ENCODE measurements around the gene IL23R.

IL23R gene

DNA sequence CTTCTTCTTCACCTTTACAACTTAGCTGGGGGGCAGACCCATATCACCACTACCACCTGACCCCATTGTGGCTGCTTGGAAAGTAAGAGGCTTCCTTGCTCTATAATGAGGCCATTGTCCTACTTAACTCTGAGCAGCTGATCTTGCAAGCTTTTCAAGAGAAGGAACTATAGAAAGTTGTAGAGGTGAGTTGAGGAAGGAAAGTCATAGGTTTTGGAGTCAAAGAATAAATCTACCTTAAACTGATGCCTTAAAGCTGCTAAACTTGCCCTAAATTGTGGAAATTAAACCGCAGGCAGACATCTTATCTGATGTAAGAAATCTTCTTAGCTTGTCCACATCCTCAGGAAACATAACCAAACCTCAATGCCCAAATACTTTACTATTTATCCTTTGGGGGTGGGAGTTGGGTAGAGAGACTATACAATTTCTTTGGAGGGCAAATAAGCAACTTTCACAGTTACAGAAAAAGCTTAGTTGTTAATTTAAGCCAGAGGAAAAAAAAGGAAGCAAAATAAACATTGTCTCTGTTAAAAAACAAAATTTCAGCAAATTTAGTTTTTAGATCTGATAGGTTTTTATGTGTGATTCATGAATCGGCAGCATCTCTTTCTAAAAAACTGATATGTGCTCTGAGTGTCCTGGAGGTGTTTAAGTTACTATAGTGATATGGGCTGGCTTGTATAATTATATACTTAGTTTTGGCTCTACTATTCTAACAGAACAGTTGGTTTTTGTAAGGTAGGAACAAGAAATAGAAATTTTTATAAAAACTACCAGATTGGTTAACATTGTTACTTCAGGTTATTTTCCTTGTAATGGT is 4.7 kb downstream of the IL23R start:
- Mint-ChIP-seq H3K36me3 (ENCODE audit: low read depth) (peaks cover 9% of the 10 kb centered on the region), H3K27ac (peak overlapping the region; percentile 95), H3K4me1 (ENCODE audit: low read depth) (peaks cover 89% of the 10 kb centered on the region), H3K9me3 (peaks cover 2% of the 10 kb centered on the region), H3K27me3 (no peaks in the 10 kb centered on the region), H3K4me3 (peak overlapping the region; percentile 71)

DNA sequence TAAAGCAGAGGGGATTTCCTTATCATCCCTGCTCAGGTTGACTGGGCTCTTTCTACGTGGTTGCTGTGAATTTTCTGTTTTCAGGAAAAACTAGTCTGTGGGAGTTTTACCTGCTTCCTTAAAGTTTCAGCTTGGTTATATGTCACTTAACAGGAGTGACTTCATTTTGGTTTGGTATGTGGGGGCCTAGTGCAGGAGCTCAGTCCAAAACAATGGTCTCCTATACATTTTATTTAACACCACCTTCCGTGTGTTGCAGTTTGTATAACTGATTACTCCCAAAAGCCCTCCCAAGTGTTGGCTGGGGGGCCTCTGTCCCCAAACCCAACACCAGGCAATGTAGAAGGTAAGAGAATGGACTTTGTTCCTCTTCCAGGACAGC is 5.3 kb downstream of the IL23R start:
- peaks cover 9% of the 10 kb centered on the region for H3K36me3 Mint-ChIP-seq (ENCODE audit: low read depth)
- H3K9me3 Mint-ChIP-seq = peaks cover 4% of the 10 kb centered on the region
- H3K27ac Mint-ChIP-seq = peak overlapping the region; percentile 95
- peaks cover 86% of the 10 kb centered on the region for H3K4me1 Mint-ChIP-seq (ENCODE audit: low read depth)
- no peaks in the 10 kb centered on the region for H3K27me3 Mint-ChIP-seq
- H3K4me3 Mint-ChIP-seq = peak overlapping the region; percentile 71

DNA sequence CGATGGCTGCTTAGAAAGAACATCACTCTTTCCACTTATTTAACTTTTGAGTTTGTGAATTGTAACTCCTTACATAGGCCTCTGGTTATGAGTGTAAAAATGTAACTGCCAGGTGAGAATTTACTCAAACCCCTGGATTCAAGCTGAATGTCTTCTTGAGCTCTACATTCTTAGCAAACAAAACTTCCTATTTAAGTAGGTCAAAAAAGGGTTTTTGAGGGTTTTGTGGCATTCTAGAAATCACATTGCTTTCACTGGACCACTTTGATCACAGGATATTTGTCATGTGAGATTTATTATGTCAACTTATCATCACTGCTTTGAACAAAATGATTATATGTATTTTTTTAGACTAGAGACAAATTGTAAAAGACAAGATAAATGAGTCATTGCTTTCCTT is 5.7 kb downstream of the IL23R start:
- peak overlapping the region; percentile 71 for H3K4me3 Mint-ChIP-seq
- H3K27me3 Mint-ChIP-seq = no peaks in the 10 kb centered on the region
- H3K4me1 Mint-ChIP-seq (ENCODE audit: low read depth) = peaks cover 84% of the 10 kb centered on the region
- peak overlapping the region; percentile 95 for H3K27ac Mint-ChIP-seq
- peaks cover 4% of the 10 kb centered on the region for H3K9me3 Mint-ChIP-seq
- peaks cover 9% of the 10 kb centered on the region for H3K36me3 Mint-ChIP-seq (ENCODE audit: low read depth)

DNA sequence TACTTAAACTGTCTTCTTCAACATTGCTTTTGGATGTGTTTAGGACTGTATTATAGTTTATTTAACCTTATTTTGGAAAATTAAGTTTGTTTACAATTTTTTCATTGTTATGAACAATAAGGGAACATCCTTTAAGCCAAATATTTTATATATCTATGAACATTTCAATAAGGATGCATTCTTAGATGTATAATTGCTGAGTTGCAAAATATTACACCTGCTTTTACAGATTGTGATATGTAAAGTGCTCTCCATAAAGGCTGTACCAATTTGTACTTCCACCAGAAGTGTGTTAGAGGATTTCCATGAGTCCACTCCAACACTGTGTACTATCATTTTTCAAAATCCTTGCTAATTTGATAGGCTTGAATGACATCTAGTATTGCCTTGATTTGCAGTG is 7.7 kb downstream of the IL23R start:
- Mint-ChIP-seq H3K9me3 (peaks cover 4% of the 10 kb centered on the region), H3K4me1 (ENCODE audit: low read depth) (peaks cover 71% of the 10 kb centered on the region), H3K27me3 (no peaks in the 10 kb centered on the region), H3K4me3 (no peak overlapping the region), H3K27ac (peak overlapping the region; percentile 79), H3K36me3 (ENCODE audit: low read depth) (peaks cover 12% of the 10 kb centered on the region)

DNA sequence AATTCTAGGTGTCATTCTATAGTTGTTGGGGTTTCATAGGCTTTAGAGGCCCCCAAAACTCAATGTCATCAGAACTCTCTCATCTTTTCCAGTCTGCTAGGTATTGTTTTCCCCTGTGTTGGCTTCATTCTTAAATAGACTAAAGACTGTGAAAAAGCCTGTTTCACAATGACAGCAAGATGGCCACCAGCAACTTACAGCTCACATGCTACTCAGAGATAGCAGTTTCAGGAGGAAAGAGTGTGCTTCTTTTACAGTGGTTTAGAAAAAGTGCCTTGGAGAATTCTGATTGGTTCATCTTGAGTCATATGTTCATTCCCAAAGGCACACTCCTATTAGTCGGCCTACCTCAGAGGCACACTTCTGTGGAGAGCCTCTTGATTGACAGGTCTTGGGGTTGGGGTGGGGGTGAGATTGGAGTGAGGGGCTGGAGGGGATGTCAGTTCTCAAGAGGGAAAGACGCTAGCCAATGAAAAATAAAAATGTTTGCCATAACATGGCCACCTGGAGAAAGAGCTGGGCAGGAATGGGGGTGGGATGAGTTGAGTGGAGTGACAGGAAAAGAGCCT is 8.5 kb downstream of the IL23R start:
- H3K36me3 Mint-ChIP-seq (ENCODE audit: low read depth) = peaks cover 12% of the 10 kb centered on the region
- H3K27ac Mint-ChIP-seq = peak overlapping the region; percentile 98
- peaks cover 66% of the 10 kb centered on the region for H3K4me1 Mint-ChIP-seq (ENCODE audit: low read depth)
- H3K27me3 Mint-ChIP-seq = peaks cover 2% of the 10 kb centered on the region
- peak overlapping the region; percentile 56 for H3K4me3 Mint-ChIP-seq
- H3K9me3 Mint-ChIP-seq = peaks cover 6% of the 10 kb centered on the region

DNA sequence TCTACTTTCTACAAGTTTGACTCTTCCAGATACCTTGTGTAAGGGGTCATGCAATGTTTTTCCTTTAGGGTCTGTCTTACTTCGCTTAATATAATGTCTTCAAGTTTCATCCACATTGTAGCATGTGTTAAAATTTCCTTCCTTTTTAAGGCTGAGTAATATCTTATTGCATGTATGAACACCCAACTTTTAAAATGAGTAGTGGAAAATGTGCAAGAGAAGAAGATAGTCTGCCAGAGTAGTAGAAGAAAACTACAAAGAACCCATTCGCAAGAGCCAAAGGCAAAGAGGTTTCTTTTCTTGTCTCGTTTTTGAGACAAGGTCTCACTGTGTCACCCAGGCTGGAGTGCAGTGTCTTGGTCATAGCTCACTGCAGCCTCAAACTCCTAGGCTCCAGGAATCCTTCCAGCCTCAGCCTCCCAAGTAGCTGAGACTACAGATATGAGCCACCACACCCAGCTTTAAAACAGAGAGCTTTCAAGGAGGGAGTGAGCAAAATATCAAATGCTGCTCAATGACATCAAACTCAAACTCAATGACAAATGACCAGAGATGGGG is 9.4 kb downstream of the IL23R start:
- peak overlapping the region; percentile 32 for H3K4me3 Mint-ChIP-seq
- peak overlapping the region; percentile 98 for H3K27ac Mint-ChIP-seq
- peaks cover 8% of the 10 kb centered on the region for H3K9me3 Mint-ChIP-seq
- H3K4me1 Mint-ChIP-seq (ENCODE audit: low read depth) = peaks cover 61% of the 10 kb centered on the region
- H3K36me3 Mint-ChIP-seq (ENCODE audit: low read depth) = peaks cover 12% of the 10 kb centered on the region
- H3K27me3 Mint-ChIP-seq = peaks cover 5% of the 10 kb centered on the region

DNA sequence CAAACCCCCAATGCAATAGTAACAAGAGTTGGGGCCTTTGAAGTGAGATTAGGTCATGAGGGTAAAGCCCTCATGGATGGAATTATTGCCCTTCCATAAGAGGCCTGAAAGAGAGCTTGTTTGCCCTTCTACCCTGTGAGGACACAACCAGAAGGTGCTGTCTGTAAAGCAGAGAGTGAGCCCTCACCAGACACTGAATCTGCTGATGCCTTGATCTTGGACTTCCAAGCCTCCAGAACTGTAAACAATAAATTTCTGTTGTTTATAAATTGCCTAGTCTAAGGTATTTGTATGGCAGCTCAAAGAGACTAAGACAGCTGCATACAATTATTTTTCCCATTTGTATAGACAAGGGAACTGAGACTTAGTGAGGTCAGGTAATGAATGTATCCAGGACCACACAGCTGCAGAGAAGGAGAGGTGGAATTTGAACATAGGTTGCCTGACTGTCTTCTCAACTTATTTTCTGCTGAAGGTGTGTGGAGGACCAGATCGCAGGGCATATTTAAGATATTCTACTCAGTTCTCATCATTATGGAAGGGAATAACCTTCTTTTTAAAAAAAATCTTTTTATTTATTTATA is 18.7 kb downstream of the IL23R start:
- Mint-ChIP-seq H3K4me1 (ENCODE audit: low read depth) (peaks cover 5% of the 10 kb centered on the region), H3K27ac (no peak overlapping the region), H3K9me3 (peaks cover under 1% of the 10 kb centered on the region), H3K27me3 (peaks cover 2% of the 10 kb centered on the region), H3K4me3 (no peak overlapping the region), H3K36me3 (ENCODE audit: low read depth) (peaks cover 6% of the 10 kb centered on the region)

DNA sequence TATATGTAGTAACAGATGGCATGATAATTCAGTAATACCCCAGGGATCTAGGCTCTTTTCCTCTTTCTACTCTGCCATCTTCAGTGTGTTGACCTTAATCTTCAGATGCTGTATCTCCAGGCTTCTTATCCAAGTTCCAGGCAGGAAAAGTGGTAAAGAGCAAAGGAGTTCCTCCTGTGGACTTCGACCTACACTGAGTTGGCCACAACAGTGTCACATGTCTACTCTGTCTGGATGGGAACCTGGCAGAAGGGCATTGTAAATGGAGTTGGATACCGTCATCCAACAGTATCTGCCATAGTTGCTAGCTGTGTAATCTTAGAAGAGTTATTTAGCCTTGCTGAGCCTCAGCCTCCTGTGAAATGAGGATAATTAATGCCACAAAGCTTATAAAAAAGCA is 21.9 kb downstream of the IL23R start:
- Mint-ChIP-seq H3K4me3 (no peak overlapping the region), H3K27ac (no peak overlapping the region), H3K27me3 (no peaks in the 10 kb centered on the region), H3K36me3 (ENCODE audit: low read depth) (no peaks in the 10 kb centered on the region), H3K9me3 (no peaks in the 10 kb centered on the region), H3K4me1 (ENCODE audit: low read depth) (no peaks in the 10 kb centered on the region)

DNA sequence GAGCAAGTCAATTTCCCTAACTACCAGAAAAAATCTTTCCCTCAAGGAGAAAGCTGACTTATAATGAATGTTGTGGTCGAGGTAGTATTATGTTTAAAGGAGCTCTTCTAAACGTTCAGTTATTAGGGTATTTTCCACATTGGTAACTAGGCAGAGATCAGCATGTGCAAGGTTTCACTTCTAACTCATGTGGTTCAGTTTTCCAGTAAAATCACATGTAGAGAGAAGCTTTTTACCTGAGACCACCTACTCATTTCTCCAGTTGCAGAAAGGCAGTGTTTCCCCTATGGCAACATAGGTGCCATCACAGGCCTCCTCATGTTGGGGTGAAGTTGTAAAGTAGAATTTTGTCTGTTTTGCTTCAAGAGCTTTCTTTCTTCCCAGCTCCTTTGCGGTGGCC is 23.7 kb downstream of the IL23R start:
- Mint-ChIP-seq H3K27me3 (no peaks in the 10 kb centered on the region), H3K36me3 (ENCODE audit: low read depth) (no peaks in the 10 kb centered on the region), H3K4me1 (ENCODE audit: low read depth) (no peaks in the 10 kb centered on the region), H3K9me3 (no peaks in the 10 kb centered on the region), H3K4me3 (peak overlapping the region; percentile 12), H3K27ac (no peak overlapping the region)

DNA sequence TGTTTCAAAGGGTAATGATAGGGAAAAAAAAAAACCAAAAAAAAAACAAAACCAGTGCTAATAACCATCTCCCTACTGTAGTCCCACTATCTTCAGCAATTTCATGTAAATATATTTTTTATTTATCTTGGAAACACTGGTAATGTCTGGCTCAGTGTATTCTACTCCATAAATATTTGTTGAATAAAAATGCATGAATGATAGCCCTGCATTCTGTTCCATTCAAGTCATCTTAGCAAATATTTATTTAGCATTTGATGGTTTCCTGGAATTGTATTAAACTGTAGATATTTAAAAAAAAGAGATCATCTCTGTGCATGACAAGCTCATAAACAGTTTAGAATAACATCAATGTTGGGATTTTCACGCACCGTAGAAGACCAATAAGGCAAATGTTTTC is 24.2 kb downstream of the IL23R start:
- no peak overlapping the region for H3K27ac Mint-ChIP-seq
- peak overlapping the region; percentile 12 for H3K4me3 Mint-ChIP-seq

DNA sequence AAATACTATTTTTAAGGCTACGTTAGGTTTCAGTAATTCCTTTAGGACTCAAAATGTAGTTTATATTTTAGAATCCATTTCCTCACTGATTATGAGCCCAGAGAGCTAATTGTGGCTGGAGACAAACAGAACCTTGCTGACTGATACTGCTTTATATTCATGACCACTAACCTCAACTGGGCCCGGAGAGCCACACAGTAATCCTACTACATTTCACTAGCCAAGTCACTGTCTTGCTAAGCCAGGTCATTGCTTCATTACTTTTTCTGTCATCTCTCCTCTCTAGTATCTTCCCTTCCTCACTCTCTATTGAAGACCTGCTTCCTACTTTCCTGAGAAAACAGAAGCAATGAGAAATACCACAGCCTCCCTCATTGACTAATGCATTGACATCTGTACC is 24.7 kb downstream of the IL23R start:
- Mint-ChIP-seq H3K36me3 (ENCODE audit: low read depth) (no peaks in the 10 kb centered on the region), H3K4me3 (no peak overlapping the region), H3K4me1 (ENCODE audit: low read depth) (no peaks in the 10 kb centered on the region), H3K9me3 (no peaks in the 10 kb centered on the region), H3K27me3 (no peaks in the 10 kb centered on the region), H3K27ac (no peak overlapping the region)

More for the DNA sequence above, 24.2 kb downstream of the IL23R start:
- Mint-ChIP-seq H3K27me3 (no peaks in the 10 kb centered on the region), H3K9me3 (no peaks in the 10 kb centered on the region), H3K4me1 (ENCODE audit: low read depth) (no peaks in the 10 kb centered on the region), H3K36me3 (ENCODE audit: low read depth) (no peaks in the 10 kb centered on the region)

DNA sequence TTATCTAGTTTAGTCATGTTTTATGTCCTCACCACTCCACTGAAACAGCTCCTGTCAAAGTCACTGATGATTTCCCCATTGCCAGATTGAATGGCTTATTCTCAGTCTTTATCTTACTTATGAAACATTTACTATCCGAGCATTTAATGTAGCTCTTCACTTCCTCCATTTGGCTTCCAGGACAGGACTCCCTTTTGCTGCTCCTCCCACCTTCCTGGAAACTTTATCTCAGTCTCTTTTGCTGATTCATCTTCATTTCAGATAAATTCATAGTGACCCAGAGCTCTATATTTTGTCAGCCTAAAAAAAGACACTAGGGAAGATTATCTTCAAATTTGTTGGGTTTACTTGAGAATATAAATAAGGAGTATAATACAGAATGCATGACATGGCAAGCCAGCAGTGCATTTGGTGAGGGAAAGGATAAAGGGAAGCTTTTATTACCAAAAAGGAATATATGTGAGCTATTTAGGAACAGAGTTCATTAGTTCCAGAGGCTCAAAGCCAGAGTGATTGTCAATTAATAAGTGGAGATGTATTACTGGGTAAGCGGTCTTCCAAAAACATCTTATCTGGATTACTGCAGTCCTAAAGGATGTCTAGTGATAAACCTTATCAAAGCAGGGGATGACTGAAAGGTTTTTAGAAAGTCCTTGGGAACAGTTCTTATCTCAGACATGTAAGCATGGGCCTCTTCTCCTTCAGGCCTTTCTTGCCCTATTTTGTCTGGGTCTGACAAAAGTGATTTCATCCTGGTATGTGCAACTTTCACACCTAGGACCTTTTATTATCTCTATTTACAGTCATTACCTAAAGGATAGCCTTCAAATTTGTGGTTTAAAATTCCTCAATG is 25.6 kb downstream of the IL23R start:
- Mint-ChIP-seq H3K27me3 (no peaks in the 10 kb centered on the region), H3K27ac (no peak overlapping the region), H3K4me3 (no peak overlapping the region), H3K9me3 (no peaks in the 10 kb centered on the region), H3K36me3 (ENCODE audit: low read depth) (no peaks in the 10 kb centered on the region), H3K4me1 (ENCODE audit: low read depth) (peaks cover 5% of the 10 kb centered on the region)

DNA sequence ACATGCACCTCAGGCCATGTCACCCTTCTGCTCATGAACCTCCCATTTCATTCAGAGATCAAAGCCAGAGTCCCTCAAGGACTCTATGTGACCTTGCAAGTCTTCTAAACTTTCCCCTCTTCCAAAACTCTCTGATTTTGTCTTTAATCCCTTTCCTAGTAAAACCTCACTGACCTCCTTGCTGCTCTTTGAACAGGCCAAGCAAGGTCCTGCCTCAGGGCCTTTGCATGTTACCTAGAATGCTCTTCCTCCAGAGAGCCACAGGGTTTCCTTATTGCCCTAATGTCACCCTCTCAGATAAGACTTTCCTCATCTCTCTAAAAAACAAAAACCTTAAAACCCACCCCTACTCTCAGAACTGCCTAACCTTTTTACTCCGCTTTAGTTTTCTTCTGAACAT is 26.6 kb downstream of the IL23R start:
- Mint-ChIP-seq H3K4me3 (no peak overlapping the region), H3K27ac (no peak overlapping the region), H3K27me3 (no peaks in the 10 kb centered on the region), H3K36me3 (ENCODE audit: low read depth) (no peaks in the 10 kb centered on the region), H3K9me3 (no peaks in the 10 kb centered on the region), H3K4me1 (ENCODE audit: low read depth) (peaks cover 9% of the 10 kb centered on the region)

DNA sequence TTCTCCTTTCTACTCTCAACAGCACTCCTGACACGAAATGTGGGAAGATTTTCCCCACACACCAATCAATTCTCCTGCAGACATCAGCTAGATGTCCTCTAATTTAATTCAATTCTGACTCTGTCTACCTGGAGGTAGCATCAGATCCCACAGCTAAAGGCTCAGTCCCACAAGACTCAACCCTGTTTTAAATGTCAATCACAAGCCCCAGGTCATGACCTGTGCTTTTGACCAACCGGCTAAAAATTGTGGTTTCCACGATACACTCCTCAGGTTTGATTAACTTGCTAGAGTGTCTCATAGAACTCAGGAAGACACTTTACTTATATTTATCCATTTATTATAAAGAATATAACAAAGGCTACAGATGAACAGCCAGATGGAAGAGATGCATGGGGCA is 27.4 kb downstream of the IL23R start:
- no peak overlapping the region for H3K27ac Mint-ChIP-seq
- peaks cover 9% of the 10 kb centered on the region for H3K4me1 Mint-ChIP-seq (ENCODE audit: low read depth)
- H3K36me3 Mint-ChIP-seq (ENCODE audit: low read depth) = no peaks in the 10 kb centered on the region
- no peaks in the 10 kb centered on the region for H3K27me3 Mint-ChIP-seq
- H3K9me3 Mint-ChIP-seq = no peaks in the 10 kb centered on the region
- H3K4me3 Mint-ChIP-seq = peak overlapping the region; percentile 15
